Osteocyte (in vitro differentiated cells): ENCODE measurements around the gene RANGRF. TPM values are rescaled to one million over a fixed set of nuclear protein-coding genes. Genes with fewer than 3 reads are reported as not detected.

Experiments used
- DNase-seq: peaks from one replicate; pipeline ENCODE4 v3.0.0; 2021; ENCODE audit warnings: mixed read lengths; ENCODE audit not compliant: unreplicated experiment; ENCODE audit errors: extremely low spot score
- H3K27ac Mint-ChIP-seq: one replicate; pipeline ENCODE4 v1.8.0; 2021; ENCODE audit warnings: mild to moderate bottlenecking, mixed read lengths; ENCODE audit not compliant: unreplicated experiment
- H3K27me3 Mint-ChIP-seq: one replicate; pipeline ENCODE4 v1.8.0; 2021; ENCODE audit warnings: mixed read lengths; ENCODE audit not compliant: unreplicated experiment
- H3K36me3 Mint-ChIP-seq: one replicate; pipeline ENCODE4 v1.8.0; 2021; ENCODE audit warnings: mixed read lengths; ENCODE audit not compliant: unreplicated experiment
- H3K4me1 Mint-ChIP-seq: one replicate; pipeline ENCODE4 v1.8.0; 2021; ENCODE audit warnings: mixed read lengths; ENCODE audit not compliant: unreplicated experiment
- H3K4me3 Mint-ChIP-seq: one replicate; pipeline ENCODE4 v1.8.0; 2021; ENCODE audit warnings: mild to moderate bottlenecking, moderate library complexity, mixed read lengths; ENCODE audit not compliant: unreplicated experiment
- H3K9me3 Mint-ChIP-seq: one replicate; pipeline ENCODE4 v1.8.0; 2021; ENCODE audit warnings: mixed read lengths; ENCODE audit not compliant: unreplicated experiment
- long read RNA-seq: library from polyadenylated mRNA; unstranded; transcript quantifications from one replicate; pipeline ENCODE4 v2.0.0, GENCODE V29; 2021
- total RNA-seq: library from RNA; stranded (reverse); gene quantifications from 2 replicates; pipeline ENCODE4 v1.2.1, GENCODE V29; 2021
- TF ChIP-seq, protein P1 (sequence below): fragments of 200-600 bp; sonication (generic); IDR thresholded peaks from 2 replicates; pipeline ENCODE4 v1.5.0; 2021; ENCODE audit warnings: antibody characterized with exemption, mild to moderate bottlenecking, moderate library complexity

The RANGRF gene, protein sequence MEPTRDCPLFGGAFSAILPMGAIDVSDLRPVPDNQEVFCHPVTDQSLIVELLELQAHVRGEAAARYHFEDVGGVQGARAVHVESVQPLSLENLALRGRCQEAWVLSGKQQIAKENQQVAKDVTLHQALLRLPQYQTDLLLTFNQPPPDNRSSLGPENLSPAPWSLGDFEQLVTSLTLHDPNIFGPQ
- 29.3 and 29.8 TPM in 2 replicates for total RNA-seq
- long read RNA-seq, transcript RANGRF-203 (3 exons, 1,140 nt), result minor isoform, 6 of 21 reads
- long read RNA-seq, transcript RANGRF-202 (4 exons, 1,074 nt), result major isoform, 10 of 21 reads
- long read RNA-seq, partial matches to known transcripts, result 1 of 21 reads
- long read RNA-seq, other reads (novel, unspliced or antisense), result 1 of 21 reads

DNA sequence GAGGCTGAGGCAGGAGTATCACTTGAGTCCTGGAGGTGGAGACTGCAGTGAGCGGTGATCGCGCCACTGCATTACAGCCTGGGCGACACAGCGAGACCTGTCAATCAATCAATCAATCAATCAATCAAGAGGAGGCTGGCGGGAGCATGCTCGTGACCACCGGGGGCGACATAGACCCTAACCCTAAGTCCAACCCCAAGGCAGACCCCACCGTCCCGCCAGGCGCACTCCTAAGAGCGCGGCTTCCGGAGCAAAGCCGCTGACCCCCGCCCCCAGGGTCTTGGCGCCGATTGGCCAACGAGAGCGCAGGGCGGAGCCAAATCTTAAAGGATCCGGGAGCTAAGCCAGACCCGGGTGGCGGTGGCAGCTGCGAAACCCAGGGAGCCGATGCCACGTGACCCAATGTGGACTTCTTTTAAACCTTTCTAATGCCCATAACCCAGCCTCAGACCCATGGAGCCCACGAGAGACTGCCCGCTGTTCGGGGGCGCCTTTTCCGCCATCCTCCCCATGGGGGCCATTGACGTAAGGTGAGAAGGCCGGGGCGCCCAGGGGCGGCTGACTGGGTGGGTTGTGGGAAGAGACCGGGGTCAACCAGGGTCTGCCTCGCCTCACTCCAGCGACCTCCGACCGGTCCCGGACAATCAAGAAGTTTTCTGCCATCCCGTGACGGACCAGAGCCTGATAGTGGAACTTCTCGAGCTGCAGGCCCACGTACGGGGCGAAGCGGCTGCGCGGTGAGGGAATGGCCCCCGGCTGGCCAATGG is at the start of gene RANGRF:
Gene RANGRF, plus strand, starts transcription at position 335 of the 767 bp plus-strand sequence. Its CDS starts 119 bp downstream, at position 454.
- Mint-ChIP-seq H3K4me1 (peaks cover 28% of the 10 kb centered on the region), H3K27me3 (no peaks in the 10 kb centered on the region), H3K9me3 (no peaks in the 10 kb centered on the region), H3K4me3 (peak within 1 kb of the TSS; percentile 93), H3K27ac (peak within 1 kb of the TSS; percentile 96), H3K36me3 (peaks cover 2% of the 10 kb centered on the region)
- DNase-seq, result peak; percentile 94
- TF ChIP-seq, protein P1, sequence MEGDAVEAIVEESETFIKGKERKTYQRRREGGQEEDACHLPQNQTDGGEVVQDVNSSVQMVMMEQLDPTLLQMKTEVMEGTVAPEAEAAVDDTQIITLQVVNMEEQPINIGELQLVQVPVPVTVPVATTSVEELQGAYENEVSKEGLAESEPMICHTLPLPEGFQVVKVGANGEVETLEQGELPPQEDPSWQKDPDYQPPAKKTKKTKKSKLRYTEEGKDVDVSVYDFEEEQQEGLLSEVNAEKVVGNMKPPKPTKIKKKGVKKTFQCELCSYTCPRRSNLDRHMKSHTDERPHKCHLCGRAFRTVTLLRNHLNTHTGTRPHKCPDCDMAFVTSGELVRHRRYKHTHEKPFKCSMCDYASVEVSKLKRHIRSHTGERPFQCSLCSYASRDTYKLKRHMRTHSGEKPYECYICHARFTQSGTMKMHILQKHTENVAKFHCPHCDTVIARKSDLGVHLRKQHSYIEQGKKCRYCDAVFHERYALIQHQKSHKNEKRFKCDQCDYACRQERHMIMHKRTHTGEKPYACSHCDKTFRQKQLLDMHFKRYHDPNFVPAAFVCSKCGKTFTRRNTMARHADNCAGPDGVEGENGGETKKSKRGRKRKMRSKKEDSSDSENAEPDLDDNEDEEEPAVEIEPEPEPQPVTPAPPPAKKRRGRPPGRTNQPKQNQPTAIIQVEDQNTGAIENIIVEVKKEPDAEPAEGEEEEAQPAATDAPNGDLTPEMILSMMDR, result no peak

DNA sequence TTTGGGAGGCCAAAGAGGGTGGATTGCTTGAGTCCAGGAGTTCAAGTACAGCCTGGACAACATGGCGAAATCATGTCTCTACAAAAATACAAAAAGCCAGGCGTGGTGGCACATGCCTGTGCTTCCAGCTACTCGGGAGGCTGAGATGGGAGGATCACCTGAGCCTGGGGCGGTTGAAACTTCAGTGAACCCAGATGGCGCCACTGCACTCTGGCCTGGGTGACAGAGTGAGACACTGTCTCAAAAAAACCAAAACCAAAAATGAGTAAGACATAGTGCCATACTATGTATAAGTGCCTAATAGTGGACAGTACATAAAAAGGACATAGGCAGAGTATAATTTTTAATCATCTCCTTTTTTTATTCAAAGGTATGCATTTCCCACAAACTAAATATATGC is 44.6 kb upstream of the RANGRF start:
- peaks cover 8% of the 10 kb centered on the region for H3K36me3 Mint-ChIP-seq
- no peak overlapping the region for H3K4me3 Mint-ChIP-seq
- H3K27me3 Mint-ChIP-seq, result no peaks in the 10 kb centered on the region
- no peak overlapping the region for H3K27ac Mint-ChIP-seq
- no peak for DNase-seq
- H3K4me1 Mint-ChIP-seq, result peaks cover 16% of the 10 kb centered on the region
- TF ChIP-seq, protein P1, result no peak
- no peaks in the 10 kb centered on the region for H3K9me3 Mint-ChIP-seq

DNA sequence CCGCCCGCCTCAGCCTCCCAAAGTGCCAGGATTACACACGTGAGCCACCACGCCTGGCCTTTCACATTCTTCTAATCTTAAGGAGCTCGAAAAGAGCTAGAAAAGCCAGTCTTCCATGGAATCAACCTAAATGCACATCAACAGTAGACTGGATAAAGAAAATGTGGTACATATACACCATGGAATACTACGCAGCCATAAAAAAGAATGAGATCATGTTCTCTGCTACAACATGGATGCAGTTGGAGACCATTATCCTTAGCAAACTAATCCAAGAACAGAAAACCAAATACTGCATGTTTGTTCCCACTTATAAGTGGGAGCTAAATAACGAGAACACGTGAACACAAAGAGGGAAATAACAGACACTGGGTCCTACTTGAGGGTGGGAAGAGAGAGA is 43.7 kb upstream of the RANGRF start:
- Mint-ChIP-seq H3K9me3 (no peaks in the 10 kb centered on the region), H3K27ac (no peak overlapping the region), H3K4me3 (no peak overlapping the region), H3K4me1 (peaks cover 22% of the 10 kb centered on the region), H3K36me3 (peaks cover 6% of the 10 kb centered on the region), H3K27me3 (no peaks in the 10 kb centered on the region)
- TF ChIP-seq, protein P1, result no peak
- DNase-seq, result no peak

DNA sequence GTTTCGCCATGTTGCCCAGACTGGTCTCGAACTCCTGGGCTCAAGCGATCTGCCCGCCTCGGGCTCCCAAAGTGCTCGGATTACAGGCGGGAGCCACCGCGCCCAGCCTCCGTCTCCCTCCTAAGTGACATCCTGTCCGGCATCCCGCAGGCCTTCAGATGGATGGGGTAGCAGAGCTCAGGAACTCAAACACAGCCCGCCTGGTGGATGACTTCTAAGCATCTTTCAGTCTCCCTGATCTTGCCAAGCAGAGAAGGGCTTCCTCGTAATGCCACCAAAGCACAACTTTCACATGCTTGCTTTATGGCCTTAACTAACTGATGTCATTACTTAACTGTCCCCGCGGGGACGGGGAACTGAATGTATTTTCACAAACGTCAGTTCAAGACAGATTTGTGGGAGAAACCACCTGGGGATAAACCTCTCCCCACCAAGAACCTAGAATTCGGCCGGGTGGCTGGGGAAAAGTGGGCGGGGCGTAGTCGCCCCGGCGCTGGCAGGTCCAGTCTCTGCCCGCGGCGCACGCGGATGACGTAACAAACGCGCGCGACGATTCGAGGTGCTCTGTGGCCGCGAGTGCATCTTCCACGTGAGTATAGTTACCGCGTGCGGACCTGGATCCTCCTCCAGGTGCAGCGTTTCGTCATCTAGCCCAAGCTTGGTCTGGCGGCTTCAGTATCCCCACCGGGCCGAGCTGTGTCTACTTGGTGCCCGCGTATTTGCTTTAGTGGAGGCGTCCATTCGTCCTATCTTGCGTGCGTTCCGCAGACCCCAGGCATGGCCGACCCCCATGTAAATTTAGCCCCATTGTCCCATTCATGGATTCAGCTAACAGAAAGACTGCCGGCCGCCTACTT is 39.5 kb upstream of the RANGRF start, which contains the start of gene PFAS:
Gene PFAS, plus strand, starts transcription at position 539 of the 857 bp plus-strand sequence. CDS start 4,649 bp downstream, outside the sequence.
- DNase-seq, result peak; percentile 98
- TF ChIP-seq, protein P1, result no peak
- Mint-ChIP-seq H3K27ac (peak within 1 kb of the TSS; percentile 99), H3K4me1 (peaks cover 30% of the 10 kb centered on the region), H3K4me3 (peak within 1 kb of the TSS; percentile 97), H3K27me3 (no peaks in the 10 kb centered on the region), H3K36me3 (peaks cover 3% of the 10 kb centered on the region), H3K9me3 (no peaks in the 10 kb centered on the region)
